Hepatocyte (in vitro differentiated cells): Measurements from ENCODE around the gene MCF2L2. TPM values are rescaled to one million over a fixed set of nuclear protein-coding genes. Genes with fewer than 3 reads are reported as not detected.
A peak's percentile ranks its signal among the peaks of the same experiment; 100 is the strongest.

ENCODE experiments used
- DNase-seq: peaks from one replicate; pipeline ENCODE4 v3.0.0-alpha.2; 2016; ENCODE audit warnings: low spot score
- H2AFZ ChIP-seq: fragments of 200-600 bp; sonication (generic); 2 replicates; pipeline ENCODE4 v1.6.0; 2016; ENCODE audit warnings: antibody characterized with exemption, mild to moderate bottlenecking
- H3K27ac ChIP-seq: fragments of 200-600 bp; sonication (generic); 2 replicates; pipeline ENCODE4 v1.5.1; 2016; ENCODE audit warnings: mild to moderate bottlenecking
- H3K27me3 ChIP-seq: fragments of 200-600 bp; sonication (generic); 2 replicates; pipeline ENCODE4 v1.6.1; 2016
- H3K36me3 ChIP-seq: fragments of 200-600 bp; sonication (generic); replicated peaks from 2 replicates; pipeline ENCODE4 v1.5.1; 2016; ENCODE audit warnings: low read depth; ENCODE audit not compliant: insufficient read depth
- H3K4me1 ChIP-seq: fragments of 200-600 bp; sonication (generic); 2 replicates; pipeline ENCODE4 v1.5.1; 2016; ENCODE audit warnings: mild to moderate bottlenecking, moderate library complexity; ENCODE audit not compliant: insufficient read depth
- H3K4me2 ChIP-seq: fragments of 200-600 bp; sonication (generic); 2 replicates; pipeline ENCODE4 v1.6.0; 2016
- H3K4me3 ChIP-seq: fragments of 200-600 bp; sonication (generic); 2 replicates; pipeline ENCODE4 v1.5.1; 2016; ENCODE audit warnings: mild to moderate bottlenecking
- H3K79me2 ChIP-seq: fragments of 200-600 bp; sonication (generic); 2 replicates; pipeline ENCODE4 v1.6.0; 2017; ENCODE audit warnings: mild to moderate bottlenecking
- H3K9me2 ChIP-seq: fragments of 200-600 bp; sonication (generic); replicated peaks from 2 replicates; pipeline ENCODE4 v1.6.0; 2017; ENCODE audit warnings: mild to moderate bottlenecking; ENCODE audit not compliant: insufficient read depth
- H3K9me3 ChIP-seq: fragments of 200-600 bp; sonication (generic); 2 replicates; pipeline ENCODE4 v1.5.1; 2016; ENCODE audit warnings: low read depth, mild to moderate bottlenecking
- H4K20me1 ChIP-seq: fragments of 200-600 bp; sonication (generic); 2 replicates; pipeline ENCODE4 v1.6.0; 2016; ENCODE audit warnings: mild to moderate bottlenecking; ENCODE audit not compliant: insufficient read depth, poor library complexity, severe bottlenecking
- EZH2 ChIP-seq: fragments of 200-600 bp; sonication (generic); IDR thresholded peaks from 2 replicates; pipeline ENCODE4 v1.6.1; 2016; ENCODE audit warnings: antibody characterized with exemption, mild to moderate bottlenecking, borderline replicate concordance
- EZH2phosphoT487 ChIP-seq: fragments of 200-600 bp; sonication (generic); IDR thresholded peaks from one replicate; pipeline ENCODE4 v1.6.1; 2018; ENCODE audit warnings: antibody characterized with exemption, mild to moderate bottlenecking, low read depth, moderate library complexity; ENCODE audit not compliant: unreplicated experiment, severe bottlenecking
- WGBS: methylation state at CpG from one replicate; pipeline ENCODE4 v1.1.6; 2016; ENCODE audit warnings: low lambda C conversion rate; ENCODE audit errors: missing lambda C conversion rate; 5-methylcytosine and 5-hydroxymethylcytosine counted together
- polyA plus RNA-seq: library from polyadenylated mRNA; unstranded; fragments of >200 nt; fragmentation: Nextera tagmentation; extraction: Ambion mirVana; gene quantifications from 2 replicates; pipeline ENCODE4 v1.2.1, GENCODE V29; 2016
- total RNA-seq: library from RNA; depleted of rRNA; stranded (reverse); fragments of >200 nt; gene quantifications from 2 replicates; pipeline ENCODE4 v1.2.3, GENCODE V29; 2014
- TF ChIP-seq, protein P1 (sequence below): fragments of 200-600 bp; sonication (generic); IDR thresholded peaks from 2 replicates; pipeline ENCODE4 v1.5.1; 2016; ENCODE audit warnings: antibody characterized with exemption, mild to moderate bottlenecking; ENCODE audit not compliant: poor library complexity

MCF2L2 gene
- total and polyA plus RNA-seq, 2 experiments from 2014 or later: 0.17 to 0.63 TPM

DNA sequence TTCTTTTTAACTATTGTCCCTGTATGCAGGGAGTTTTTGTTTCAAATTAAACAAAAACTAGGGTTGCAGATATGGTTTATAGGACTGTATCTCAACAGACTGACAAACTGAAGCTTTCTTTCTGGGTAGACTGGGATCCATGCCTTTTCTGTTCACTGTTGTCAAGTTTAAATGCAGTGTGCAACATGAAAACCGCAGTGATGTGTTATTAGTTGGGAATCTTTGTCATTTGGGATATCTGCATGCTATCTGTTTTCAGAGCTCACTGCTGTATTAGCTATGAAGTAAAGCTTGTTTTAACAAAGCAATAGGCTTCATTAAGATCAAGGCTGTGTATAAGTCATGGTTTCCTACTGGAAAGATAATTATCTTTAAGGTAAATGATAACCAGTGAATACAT, 21.4 kb upstream of the MCF2L2 start:
- Histone ChIP-seq H3K4me3 (peak overlapping the region; percentile 17), H4K20me1 (no peaks in the 10 kb centered on the region), H3K4me2 (peak overlapping the region; percentile 85), H3K9me3 (no peaks in the 10 kb centered on the region), H3K4me1 (peaks cover 21% of the 10 kb centered on the region), H3K36me3 (no peaks in the 10 kb centered on the region), H3K27me3 (no peaks in the 10 kb centered on the region), H3K27ac (peak overlapping the region; percentile 18), H2AFZ (no peak overlapping the region), H3K9me2 (no peaks in the 10 kb centered on the region), H3K79me2 (peaks cover 34% of the 10 kb centered on the region)
- TF ChIP-seq EZH2: no peak
- no peak for DNase-seq
- WGBS: 64% methylated on average over 1 of the region's 1 CpG

DNA sequence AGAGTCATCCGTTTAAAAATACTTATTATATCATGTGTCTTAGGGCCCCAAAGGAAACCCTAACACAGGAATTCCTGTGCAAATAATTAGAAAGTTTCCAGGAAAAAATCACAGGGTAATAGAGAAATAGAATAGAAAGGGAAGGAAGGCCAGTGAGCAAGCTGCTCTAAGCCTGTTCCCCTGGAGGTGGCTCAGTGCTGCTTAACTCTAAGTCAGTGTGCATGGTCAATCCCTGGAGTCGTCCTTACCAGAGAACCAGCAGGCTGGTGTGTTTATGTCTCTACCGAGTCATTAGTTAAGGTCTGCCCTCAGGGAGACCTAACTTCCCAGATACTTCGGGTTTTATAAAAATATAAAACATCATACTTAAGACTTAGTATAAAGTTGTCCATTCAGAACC, 21.0 kb upstream of the MCF2L2 start:
- H3K4me1 ChIP-seq: peaks cover 21% of the 10 kb centered on the region
- H3K36me3 ChIP-seq: no peaks in the 10 kb centered on the region
- H3K4me3 ChIP-seq: peak overlapping the region; percentile 17
- H3K27ac ChIP-seq: peak overlapping the region; percentile 18
- H3K27me3 ChIP-seq: no peaks in the 10 kb centered on the region
- peaks cover 34% of the 10 kb centered on the region for H3K79me2 ChIP-seq
- no peaks in the 10 kb centered on the region for H4K20me1 ChIP-seq
- peak; percentile 43 for DNase-seq
- H3K4me2 ChIP-seq: peak overlapping the region; percentile 85
- no peak overlapping the region for H2AFZ ChIP-seq
- no peaks in the 10 kb centered on the region for H3K9me2 ChIP-seq
- TF ChIP-seq, protein P1, sequence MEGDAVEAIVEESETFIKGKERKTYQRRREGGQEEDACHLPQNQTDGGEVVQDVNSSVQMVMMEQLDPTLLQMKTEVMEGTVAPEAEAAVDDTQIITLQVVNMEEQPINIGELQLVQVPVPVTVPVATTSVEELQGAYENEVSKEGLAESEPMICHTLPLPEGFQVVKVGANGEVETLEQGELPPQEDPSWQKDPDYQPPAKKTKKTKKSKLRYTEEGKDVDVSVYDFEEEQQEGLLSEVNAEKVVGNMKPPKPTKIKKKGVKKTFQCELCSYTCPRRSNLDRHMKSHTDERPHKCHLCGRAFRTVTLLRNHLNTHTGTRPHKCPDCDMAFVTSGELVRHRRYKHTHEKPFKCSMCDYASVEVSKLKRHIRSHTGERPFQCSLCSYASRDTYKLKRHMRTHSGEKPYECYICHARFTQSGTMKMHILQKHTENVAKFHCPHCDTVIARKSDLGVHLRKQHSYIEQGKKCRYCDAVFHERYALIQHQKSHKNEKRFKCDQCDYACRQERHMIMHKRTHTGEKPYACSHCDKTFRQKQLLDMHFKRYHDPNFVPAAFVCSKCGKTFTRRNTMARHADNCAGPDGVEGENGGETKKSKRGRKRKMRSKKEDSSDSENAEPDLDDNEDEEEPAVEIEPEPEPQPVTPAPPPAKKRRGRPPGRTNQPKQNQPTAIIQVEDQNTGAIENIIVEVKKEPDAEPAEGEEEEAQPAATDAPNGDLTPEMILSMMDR: no peak
- no peak for TF ChIP-seq EZH2
- TF ChIP-seq EZH2phosphoT487: no peak
- no peaks in the 10 kb centered on the region for H3K9me3 ChIP-seq
- 8% methylated on average over 4 of the region's 4 CpGs for WGBS

DNA sequence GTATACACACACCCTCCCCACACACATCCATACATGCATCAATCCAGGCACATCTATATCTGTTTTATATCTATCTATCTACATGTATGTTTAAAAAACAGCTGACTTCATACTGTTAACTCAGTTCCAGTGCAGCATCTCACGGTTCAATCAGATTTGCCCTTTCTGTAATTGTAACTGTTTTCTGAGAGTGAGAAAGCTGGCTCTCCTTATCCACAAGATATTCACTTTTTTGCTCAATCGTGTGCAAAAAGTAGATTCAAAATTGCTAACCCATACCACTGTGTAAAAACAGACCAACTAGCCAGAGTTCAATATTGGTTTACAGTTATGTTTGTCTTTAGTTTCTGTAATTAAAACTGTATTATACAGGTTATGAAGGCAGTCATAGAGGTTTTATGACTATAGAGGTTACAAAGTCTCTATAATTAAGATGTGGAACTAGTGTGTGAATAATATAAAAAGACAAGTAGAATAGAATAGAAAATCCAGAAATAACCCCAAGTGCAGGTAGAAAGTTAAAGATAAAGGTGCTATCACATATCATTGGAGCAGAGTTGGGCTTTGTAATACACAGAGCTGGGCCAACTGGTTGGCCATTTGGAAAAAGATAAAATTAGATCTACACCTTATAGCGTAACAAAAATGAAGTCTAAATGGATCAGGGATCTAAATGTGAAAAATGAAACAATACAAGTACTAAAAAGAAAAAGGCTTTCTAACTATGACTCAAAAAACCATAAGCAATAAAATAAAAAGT, 20.1 kb upstream of the MCF2L2 start:
- H3K79me2 ChIP-seq: peaks cover 34% of the 10 kb centered on the region
- H4K20me1 ChIP-seq: no peaks in the 10 kb centered on the region
- peak overlapping the region; percentile 74 for H2AFZ ChIP-seq
- H3K36me3 ChIP-seq: no peaks in the 10 kb centered on the region
- H3K4me2 ChIP-seq: peak overlapping the region; percentile 85
- no peak for DNase-seq
- no peaks in the 10 kb centered on the region for H3K27me3 ChIP-seq
- peak overlapping the region; percentile 75 for H3K4me3 ChIP-seq
- no peaks in the 10 kb centered on the region for H3K9me2 ChIP-seq
- peaks cover 21% of the 10 kb centered on the region for H3K4me1 ChIP-seq
- peak overlapping the region; percentile 84 for H3K27ac ChIP-seq
- H3K9me3 ChIP-seq: no peaks in the 10 kb centered on the region
- TF ChIP-seq EZH2phosphoT487: no peak
- TF ChIP-seq, protein P1: no peak
- TF ChIP-seq EZH2: no peak
- 56% methylated on average over 3 of the region's 3 CpGs for WGBS

DNA sequence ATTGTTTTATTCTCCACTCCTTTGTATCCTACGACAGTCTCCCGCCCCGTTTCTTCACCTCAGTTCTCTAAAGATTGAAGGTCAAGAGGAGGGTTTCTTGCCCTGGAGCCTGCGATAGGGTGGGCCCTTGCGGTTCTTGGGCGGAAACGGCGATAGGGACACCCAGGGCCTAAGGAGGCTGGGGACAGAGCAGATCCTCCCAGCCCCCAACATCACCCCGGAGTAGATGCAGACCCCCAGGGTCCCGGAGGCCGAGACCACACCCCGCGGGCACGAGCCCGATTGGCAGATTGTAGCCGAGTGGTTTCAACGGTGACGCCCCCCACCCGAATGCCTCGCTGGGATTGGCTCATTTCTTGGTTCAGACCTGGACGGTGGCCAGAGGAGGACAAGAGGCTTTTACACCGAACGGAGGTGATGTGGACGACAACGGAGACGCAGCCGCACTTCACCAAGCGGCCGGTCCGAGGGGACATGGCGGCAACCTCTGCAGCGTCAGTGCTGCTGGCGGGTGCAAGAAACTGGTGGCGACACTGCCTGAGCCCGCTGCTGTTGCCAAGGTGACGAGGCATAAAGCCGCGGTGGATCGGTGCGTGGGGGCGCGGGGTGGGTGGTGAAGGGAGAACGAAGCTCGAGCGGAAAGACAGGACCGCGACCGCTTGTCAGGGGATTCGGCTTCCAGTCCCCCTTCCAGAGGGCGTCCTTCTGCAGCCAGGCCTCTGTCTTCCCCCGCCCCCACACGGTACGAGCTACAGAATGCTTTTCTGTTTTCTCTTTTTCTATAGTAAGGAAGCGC, 19.0 kb upstream of the MCF2L2 start:
- H3K4me3 ChIP-seq: peak overlapping the region; percentile 75
- TF ChIP-seq EZH2phosphoT487: no peak
- TF ChIP-seq EZH2: no peak
- TF ChIP-seq, protein P1: no peak
- H3K4me1 ChIP-seq: peaks cover 21% of the 10 kb centered on the region
- no peaks in the 10 kb centered on the region for H3K9me3 ChIP-seq
- no peaks in the 10 kb centered on the region for H3K27me3 ChIP-seq
- H3K9me2 ChIP-seq: no peaks in the 10 kb centered on the region
- peak overlapping the region; percentile 84 for H3K27ac ChIP-seq
- peak overlapping the region; percentile 85 for H3K4me2 ChIP-seq
- H3K79me2 ChIP-seq: peaks cover 34% of the 10 kb centered on the region
- H3K36me3 ChIP-seq: no peaks in the 10 kb centered on the region
- under 1% methylated on average over 52 of the region's 54 CpGs for WGBS
- no peaks in the 10 kb centered on the region for H4K20me1 ChIP-seq
- peak; percentile 94 for DNase-seq
- peak overlapping the region; percentile 74 for H2AFZ ChIP-seq
